SK-N-SH (cell line): ENCODE data around the gene ZBTB34. TPM values are rescaled to one million over a fixed set of nuclear protein-coding genes. Genes with fewer than 3 reads are reported as not detected.

Experiments used
- CTCF ChIA-PET: fragments of 300-600, 350-600 bp; formaldehyde crosslinking; extraction: SDS; loops from one replicate; lab custom pipeline; 2021; lab: Yijun Ruan, JAX
- POLR2A ChIA-PET: fragments of 350-600 bp; sonication (Branson Sonifier 250); formaldehyde crosslinking; extraction: SDS; loops from one replicate; lab custom pipeline; 2020; ENCODE audit warnings: antibody characterized with exemption, inconsistent platforms; lab: Yijun Ruan, JAX
- DNase-seq: peaks from one replicate; pipeline ENCODE4 v3.0.0; 2012
- H2AFZ ChIP-seq: fragments of 200-600 bp; sonication (generic); 2 replicates; pipeline ENCODE4 v1.8.1; 2016; ENCODE audit warnings: antibody characterized with exemption, mild to moderate bottlenecking, low read depth
- H3F3A ChIP-seq: fragments of 200-600 bp; sonication (generic); replicated peaks from 2 replicates; pipeline ENCODE3; 2016; ENCODE audit warnings: antibody characterized with exemption, mild to moderate bottlenecking; ENCODE audit not compliant: insufficient read depth
- H3K27ac ChIP-seq, 2 experiments: fragments of 200-500 bp in 1 of 2; fragments of 200-600 bp in 1 of 2; sonication (Bioruptor generic) in 1 of 2; sonication (generic), shearing (Covaris generic) in 1 of 2; 2 replicates each; pipeline versions ENCODE4 v1.5.1 to v1.6.1; 2014 to 2016; ENCODE audit warnings: low read depth in 2 of 2, inconsistent platforms in 1 of 2, low read length in 1 of 2, mild to moderate bottlenecking in 1 of 2, mixed read lengths in 1 of 2
- H3K27me3 ChIP-seq: fragments of 200-600 bp; sonication (generic), shearing (Covaris generic); 2 replicates; pipeline ENCODE4 v1.6.1; 2016; ENCODE audit warnings: mixed run types; ENCODE audit not compliant: insufficient read depth
- H3K36me3 ChIP-seq, 2 experiments: fragments of 200-500 bp in 1 of 2; fragments of 200-600 bp in 1 of 2; sonication (Bioruptor generic) in 1 of 2; sonication (generic) in 1 of 2; replicated peaks in 1 of 2; 2 replicates each; pipeline versions ENCODE3 to v1.5.1; 2014 to 2016; ENCODE audit warnings: low read length in 1 of 2, mild to moderate bottlenecking in 1 of 2; ENCODE audit not compliant: insufficient read depth in 2 of 2, control insufficient read depth in 1 of 2
- H3K4me1 ChIP-seq, 2 experiments: fragments of 200-500 bp in 1 of 2; fragments of 200-600 bp in 1 of 2; sonication (Bioruptor generic) in 1 of 2; sonication (generic), shearing (Covaris generic) in 1 of 2; 2 replicates each; pipeline versions ENCODE4 v1.5.1 to v1.6.1; 2014 to 2016; ENCODE audit warnings: low read depth in 1 of 2, low read length in 1 of 2, mixed run types in 1 of 2; ENCODE audit not compliant: insufficient read depth in 2 of 2, control insufficient read depth in 1 of 2
- H3K4me2 ChIP-seq: fragments of 200-600 bp; sonication (generic), shearing (Covaris generic); 2 replicates; pipeline ENCODE4 v1.6.1; 2017; ENCODE audit warnings: mixed run types
- H3K4me3 ChIP-seq, 2 experiments: fragments of 200-500 bp in 1 of 2; fragments of 200-600 bp in 1 of 2; sonication (Bioruptor generic) in 1 of 2; sonication (generic), shearing (Covaris generic) in 1 of 2; 2 replicates each; pipeline versions ENCODE4 v1.5.1 to v1.8.1; 2014 to 2016; ENCODE audit warnings: low read depth in 2 of 2, inconsistent platforms in 1 of 2, low read length in 1 of 2, mild to moderate bottlenecking in 1 of 2, mixed read lengths in 1 of 2, moderate library complexity in 1 of 2
- H3K79me2 ChIP-seq: fragments of 200-600 bp; sonication (generic); 2 replicates; pipeline ENCODE4 v1.8.1; 2017; ENCODE audit warnings: mild to moderate bottlenecking; ENCODE audit not compliant: insufficient read depth
- H3K9ac ChIP-seq: fragments of 200-600 bp; sonication (generic); 2 replicates; pipeline ENCODE4 v1.6.1; 2017; ENCODE audit warnings: mixed run types
- H3K9me2 ChIP-seq: fragments of 200-600 bp; sonication (generic); 2 replicates; pipeline ENCODE4 v1.6.1; 2017; ENCODE audit warnings: mixed run types
- H3K9me3 ChIP-seq: fragments of 200-600 bp; sonication (generic); 2 replicates; pipeline ENCODE4 v1.6.1; 2017; ENCODE audit warnings: mixed run types, mild to moderate bottlenecking, moderate library complexity
- H4K20me1 ChIP-seq: fragments of 200-600 bp; sonication (generic); 2 replicates; pipeline ENCODE4 v1.6.1; 2017; ENCODE audit warnings: mild to moderate bottlenecking, mixed run types; ENCODE audit not compliant: insufficient read depth
- CHD2 ChIP-seq: fragments of 150-350 bp; IDR thresholded peaks from 2 replicates; pipeline ENCODE4 v1.6.1; 2018; ENCODE audit warnings: low read length; ENCODE audit not compliant: partially characterized antibody
- CTCF ChIP-seq: fragments of 200-600 bp; sonication (generic); IDR thresholded peaks from 2 replicates; pipeline ENCODE4 v1.6.1; 2017; ENCODE audit warnings: antibody characterized with exemption, mild to moderate bottlenecking, moderate library complexity
- ELF1 ChIP-seq: IDR thresholded peaks from 2 replicates; pipeline ENCODE4 v1.4.0; 2012
- EP300 ChIP-seq, 2 experiments: IDR thresholded peaks; 2 replicates each; pipeline versions ENCODE4 v1.4.0 to v1.6.1; 2012; ENCODE audit warnings: borderline replicate concordance in 1 of 2, low read depth in 1 of 2, low read length in 1 of 2
- FOSL2 ChIP-seq: IDR thresholded peaks from 2 replicates; pipeline ENCODE4 v1.4.0; 2012; ENCODE audit warnings: low read depth, mild to moderate bottlenecking, moderate library complexity, borderline replicate concordance
- FOXJ3 ChIP-seq: sonication (generic); formaldehyde crosslinking; IDR thresholded peaks from 2 replicates; pipeline ENCODE4 v1.5.1; 2020; ENCODE audit warnings: mild to moderate bottlenecking, missing genetic modification reagents
- GABPA ChIP-seq: IDR thresholded peaks from 2 replicates; pipeline ENCODE4 v1.4.0; 2012; ENCODE audit warnings: low read depth, mild to moderate bottlenecking
- NFIC ChIP-seq: IDR thresholded peaks from 2 replicates; pipeline ENCODE4 v1.4.0; 2012; ENCODE audit warnings: borderline replicate concordance
- NRF1 ChIP-seq: IDR thresholded peaks from 2 replicates; pipeline ENCODE4 v1.6.1; 2012; ENCODE audit warnings: low read depth, mild to moderate bottlenecking, low read length
- RFX5 ChIP-seq: IDR thresholded peaks from 2 replicates; pipeline ENCODE4 v1.6.1; 2012; ENCODE audit warnings: mild to moderate bottlenecking, improper control_type of control experiment, low read length
- RXRA ChIP-seq: IDR thresholded peaks from 2 replicates; pipeline ENCODE4 v1.4.0; 2012; ENCODE audit warnings: low read depth, mild to moderate bottlenecking, borderline replicate concordance
- TAF1 ChIP-seq: IDR thresholded peaks from 2 replicates; pipeline ENCODE4 v1.6.1; 2012; ENCODE audit warnings: low read depth, mild to moderate bottlenecking, low read length, moderate library complexity, borderline replicate concordance
- TEAD4 ChIP-seq: IDR thresholded peaks from 2 replicates; pipeline ENCODE4 v1.4.0; 2012; ENCODE audit warnings: mild to moderate bottlenecking, borderline replicate concordance; ENCODE audit not compliant: insufficient read depth
- USF2 ChIP-seq: fragments of 150-350 bp; IDR thresholded peaks from 2 replicates; pipeline ENCODE4 v1.6.1; 2017; ENCODE audit warnings: antibody characterized with exemption, low read length, low read depth, borderline replicate concordance
- YY1 ChIP-seq: IDR thresholded peaks from 2 replicates; pipeline ENCODE4 v1.4.0; 2012; ENCODE audit warnings: low read depth, mild to moderate bottlenecking
- WGBS: methylation state at CpG from one replicate; pipeline ENCODE4 v1.1.6; 2017; ENCODE audit warnings: low lambda C conversion rate; 5-methylcytosine and 5-hydroxymethylcytosine counted together
- polyA plus RNA-seq, 3 experiments: library from polyadenylated mRNA; depleted of rRNA; stranded (reverse); fragments of >200 nt; gene quantifications; 2 replicates each; pipeline ENCODE4 v1.2.3, GENCODE V29; 2012

ZBTB34 gene
- polyA plus RNA-seq, 1 of the 3 experiments (the other 2 are of a cell fraction), result 2.9 TPM

- H2AFZ ChIP-seq, result no peak overlapping the region; the same call in 1 of the 2 replicates
- DNase-seq, result no peak
- CTCF ChIA-PET, result interaction anchor here (1.0 to 3.0 kb wide), 3 partner anchors 11 to 31 kb away, joined by 3 to 25 read pairs (median 3); no protein-coding TSS in a partner anchor
- WGBS, result 28% methylated on average over 3 of the region's 3 CpGs
- peaks cover 0 to 20% of the 10 kb centered on the region in 2 experiments; a peak in 2 of 4 replicates for H3K4me1 ChIP-seq
- H3K9ac ChIP-seq, result peak overlapping the region; percentile 76
- no peaks in the 10 kb centered on the region for H3K9me2 ChIP-seq
- H3K4me3 ChIP-seq, result peak overlapping the region; percentile 90 to 96
- peak overlapping the region; percentile 96 for H3K4me2 ChIP-seq
- H3K27ac ChIP-seq, result no peak overlapping the region
- peaks cover 5% of the 10 kb centered on the region; the same call in 1 of the 2 replicates for H3K27me3 ChIP-seq
- no peaks in the 10 kb centered on the region for H3K9me3 ChIP-seq
- peaks cover 24 to 30% of the 10 kb centered on the region in 2 experiments for H3K36me3 ChIP-seq
- TF ChIP-seq GABPA (no peak), TEAD4 (no peak), FOXJ3 (CRISPR knock-in tag) (no peak), NFIC (no peak), USF2 (no peak), NRF1 (no peak), ELF1 (no peak), CTCF (no peak), TAF1 (no peak), FOSL2 (no peak), YY1 (no peak), RXRA (no peak), EP300 (IDR thresholded peaks at IDR 0.05; ENCODE audit: borderline replicate concordance in 1 of 2, low read depth in 1 of 2, low read length in 1 of 2) (no peak), CHD2 (no peak), RFX5 (no peak)
- peaks cover 56% of the 10 kb centered on the region for H3K79me2 ChIP-seq
- POLR2A ChIA-PET, result no interaction called here
- H4K20me1 ChIP-seq, result peaks cover 32% of the 10 kb centered on the region
- H3F3A ChIP-seq, result no peaks in the 10 kb centered on the region
These were observed 1.3 kb downstream of the ZBTB34 start for GRCh38 chr9:126861707-126862103.
